NB4 (cell line): ENCODE measurements around the gene LIFR.

ENCODE experiments used
- POLR2A ChIP-seq: IDR thresholded peaks from 2 replicates; pipeline ENCODE4 v1.6.1; 2011; ENCODE audit warnings: mild to moderate bottlenecking; ENCODE audit not compliant: insufficient read length; ENCODE audit errors: extremely low read depth
- TF ChIP-seq, protein P1 (sequence below): IDR thresholded peaks from one replicate; pipeline ENCODE4 v1.5.1; 2012; ENCODE audit warnings: low read depth, low read length

DNA sequence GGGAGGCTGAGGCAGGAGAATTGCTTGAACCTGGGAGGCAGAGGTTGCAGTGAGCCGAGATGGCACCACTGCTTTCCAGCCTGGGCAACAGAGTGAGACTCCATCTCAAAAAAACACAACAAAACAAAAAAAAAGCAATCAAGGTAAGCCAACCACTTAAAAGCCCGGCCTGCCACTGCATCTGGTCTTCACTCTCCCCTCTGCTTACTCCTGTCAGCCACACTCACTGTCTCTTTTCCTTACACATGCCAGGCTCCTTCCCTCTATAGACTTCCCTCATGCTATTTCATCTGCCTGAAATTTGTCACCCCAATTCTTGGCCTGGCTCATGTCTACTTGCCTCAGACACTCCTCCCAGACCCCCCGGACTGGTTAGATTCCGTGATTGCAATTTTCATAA, 17.6 kb upstream of the LIFR start:
- TF ChIP-seq, protein P1, sequence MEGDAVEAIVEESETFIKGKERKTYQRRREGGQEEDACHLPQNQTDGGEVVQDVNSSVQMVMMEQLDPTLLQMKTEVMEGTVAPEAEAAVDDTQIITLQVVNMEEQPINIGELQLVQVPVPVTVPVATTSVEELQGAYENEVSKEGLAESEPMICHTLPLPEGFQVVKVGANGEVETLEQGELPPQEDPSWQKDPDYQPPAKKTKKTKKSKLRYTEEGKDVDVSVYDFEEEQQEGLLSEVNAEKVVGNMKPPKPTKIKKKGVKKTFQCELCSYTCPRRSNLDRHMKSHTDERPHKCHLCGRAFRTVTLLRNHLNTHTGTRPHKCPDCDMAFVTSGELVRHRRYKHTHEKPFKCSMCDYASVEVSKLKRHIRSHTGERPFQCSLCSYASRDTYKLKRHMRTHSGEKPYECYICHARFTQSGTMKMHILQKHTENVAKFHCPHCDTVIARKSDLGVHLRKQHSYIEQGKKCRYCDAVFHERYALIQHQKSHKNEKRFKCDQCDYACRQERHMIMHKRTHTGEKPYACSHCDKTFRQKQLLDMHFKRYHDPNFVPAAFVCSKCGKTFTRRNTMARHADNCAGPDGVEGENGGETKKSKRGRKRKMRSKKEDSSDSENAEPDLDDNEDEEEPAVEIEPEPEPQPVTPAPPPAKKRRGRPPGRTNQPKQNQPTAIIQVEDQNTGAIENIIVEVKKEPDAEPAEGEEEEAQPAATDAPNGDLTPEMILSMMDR = no peak
- no peak for TF ChIP-seq POLR2A
